Measurements from ENCODE around the gene SLC1A5. TPM values are rescaled to one million over a fixed set of nuclear protein-coding genes. Genes with fewer than 3 reads are reported as not detected.
A peak's percentile ranks its signal among the peaks of the same experiment; 100 is the strongest.
"Not testable (repeated sequence)": the region's sequence is repeated elsewhere in the genome, so short reads cannot be mapped to it uniquely, and the experiment has no call there.

SLC1A5 gene
- polyA plus RNA-seq (ENCODE audit: insufficient read depth in 1 of 5, insufficient read length in 5 of 5, low replicate concordance in 1 of 5): 100 to 1,000 TPM in 1 of 5 donors, 10 to 100 TPM in 4; 67.2 to 103 (median 73.2) TPM
- long read RNA-seq, donor 1, transcript SLC1A5-203 (8 exons, 2,882 nt): major isoform, 27 of 34 reads
- long read RNA-seq, donor 1, partial matches to known transcripts: 6 of 34 reads
- long read RNA-seq, donor 1, other reads (novel, unspliced or antisense): 0 of 34 reads
- long read RNA-seq, donor 2, transcript SLC1A5-203 (8 exons, 2,882 nt): major isoform, 20 of 20 reads
- long read RNA-seq, donor 2, partial matches to known transcripts: 0 of 20 reads
- long read RNA-seq, donor 2, other reads (novel, unspliced or antisense): 0 of 20 reads
- long read RNA-seq, donor 3, transcript SLC1A5-203 (8 exons, 2,882 nt): major isoform, 16 of 24 reads
- long read RNA-seq, donor 3, partial matches to known transcripts: 7 of 24 reads
- long read RNA-seq, donor 3, other reads (novel, unspliced or antisense): 0 of 24 reads
- long read RNA-seq, donor 4, transcript SLC1A5-203 (8 exons, 2,882 nt): major isoform, 6 of 58 reads
- long read RNA-seq, donor 4, partial matches to known transcripts: 52 of 58 reads
- long read RNA-seq, donor 4, other reads (novel, unspliced or antisense): 0 of 58 reads
- long read RNA-seq, donor 5, transcript SLC1A5-203 (8 exons, 2,882 nt): major isoform, 31 of 42 reads
- long read RNA-seq, donor 5, partial matches to known transcripts: 11 of 42 reads
- long read RNA-seq, donor 5, other reads (novel, unspliced or antisense): 0 of 42 reads
- long read RNA-seq, donor 6, transcript SLC1A5-203 (8 exons, 2,882 nt): major isoform, 25 of 32 reads
- long read RNA-seq, donor 6, partial matches to known transcripts: 6 of 32 reads
- long read RNA-seq, donor 6, other reads (novel, unspliced or antisense): 0 of 32 reads
- long read RNA-seq, donor 7, transcript SLC1A5-203 (8 exons, 2,882 nt): major isoform, 32 of 81 reads
- long read RNA-seq, donor 7, partial matches to known transcripts: 48 of 81 reads
- long read RNA-seq, donor 7, other reads (novel, unspliced or antisense): 0 of 81 reads
- long read RNA-seq, donor 8, transcript SLC1A5-203 (8 exons, 2,882 nt): major isoform, 15 of 15 reads
- long read RNA-seq, donor 8, partial matches to known transcripts: 0 of 15 reads
- long read RNA-seq, donor 8, other reads (novel, unspliced or antisense): 0 of 15 reads

DNA sequence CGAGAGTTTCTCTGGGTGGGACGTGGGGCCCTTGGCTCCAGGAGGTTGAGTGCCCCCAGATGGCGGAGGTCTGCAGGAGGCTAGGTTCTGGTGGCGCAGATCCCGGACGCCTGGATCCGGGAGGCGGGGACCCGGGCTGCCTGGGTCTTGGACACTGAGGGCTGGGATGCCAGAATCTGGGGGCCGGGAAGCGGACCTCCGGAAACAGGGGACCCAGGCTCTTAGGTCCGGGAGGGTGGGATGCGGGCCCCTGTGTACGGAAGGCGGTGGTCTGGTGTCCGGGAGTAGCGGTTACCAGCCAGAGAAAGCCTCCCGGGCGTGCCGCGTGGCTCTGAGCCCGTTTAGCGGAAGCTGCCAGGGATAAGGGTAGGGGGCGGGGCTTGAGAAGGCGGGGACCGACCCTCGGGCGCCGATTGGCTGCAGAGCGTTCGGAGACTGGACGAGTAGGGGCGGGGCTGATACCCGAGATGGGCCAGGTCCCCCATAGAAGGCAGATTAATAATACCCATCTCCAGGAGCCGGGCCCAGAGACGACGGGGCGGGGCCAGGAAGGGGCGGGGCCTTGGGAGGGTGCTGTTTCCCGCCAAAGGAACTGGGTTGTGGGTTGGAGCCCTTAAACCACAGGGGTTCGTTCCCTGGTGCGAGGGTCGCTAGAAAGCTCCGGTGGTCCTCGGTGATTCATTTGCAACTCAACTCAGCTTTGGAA lies at the start of gene SLC1A5:
SLC1A5 (minus strand) TSS at position 333 of the 706 bp plus-strand sequence. CDS start 629 bp downstream, outside the sequence.
- DNase-seq: peak; percentile 91 to 94

DNA sequence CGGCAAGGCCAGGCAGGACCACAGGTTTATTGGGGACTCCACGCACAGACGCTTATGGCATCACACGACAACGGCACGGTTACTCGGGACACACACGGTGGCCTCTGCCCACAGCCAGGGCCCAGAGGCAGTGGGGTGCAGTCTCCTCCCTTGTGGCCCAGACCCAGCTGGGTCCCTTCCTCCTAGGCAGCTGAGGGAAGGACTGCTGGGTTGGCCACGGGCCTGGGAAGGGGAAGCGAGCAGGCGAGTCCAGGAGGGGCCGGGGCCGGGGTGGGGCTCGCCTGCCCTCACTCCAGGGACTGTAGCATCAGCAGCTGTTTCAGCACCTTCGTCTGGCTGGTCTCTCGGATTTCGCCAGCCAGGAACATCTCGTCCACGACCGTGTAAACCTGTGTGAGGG lies 49.8 kb upstream of the SLC1A5 start:
- DNase-seq: no peak

DNA sequence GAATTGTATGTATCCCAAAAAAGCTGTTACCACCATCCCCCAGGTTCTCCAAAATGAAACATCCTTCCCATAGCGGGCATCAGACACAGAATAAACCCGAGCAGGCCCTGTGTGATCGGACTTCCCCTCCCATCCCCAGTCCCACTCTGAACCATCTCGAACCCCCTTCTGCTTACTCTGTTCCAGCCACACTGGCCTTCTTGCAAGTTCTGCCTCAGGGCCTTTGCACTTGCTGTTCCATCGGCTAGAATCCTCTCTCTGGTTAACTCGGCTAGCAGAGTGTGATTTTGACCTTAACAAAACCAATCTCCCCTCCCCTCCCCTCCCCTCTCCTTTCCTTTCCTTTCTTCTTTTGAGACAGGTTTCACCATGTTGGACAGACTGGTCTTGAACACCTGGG lies 46.6 kb upstream of the SLC1A5 start:
- no peak for DNase-seq

GRCh38 chr19:46834121-46834520 lies 45.7 kb upstream of the SLC1A5 start:
- DNase-seq: no peak

DNA sequence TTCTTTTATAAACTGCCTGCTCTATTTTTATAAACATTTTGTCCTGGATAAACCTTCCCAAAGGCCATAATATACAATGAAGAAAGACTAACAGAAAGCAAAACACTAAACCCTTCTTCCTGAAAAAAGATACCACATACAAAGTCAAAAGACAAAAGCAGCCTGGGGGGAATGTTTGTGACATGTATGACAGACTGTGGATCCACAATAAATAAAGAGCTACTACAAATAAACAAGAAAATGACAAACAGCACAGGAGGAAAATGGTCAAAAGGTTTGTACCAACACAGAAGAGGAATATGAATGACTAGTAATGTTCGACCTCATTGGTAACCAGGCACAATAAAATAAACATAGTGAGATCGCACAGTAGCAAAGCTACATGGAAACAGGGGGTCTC lies 42.5 kb upstream of the SLC1A5 start:
- no peak for DNase-seq

- no peak for DNase-seq
Measured at GRCh38 chr19:46828484-46828883, 40.1 kb upstream of the SLC1A5 start.

GRCh38 chr19:46825731-46826055 lies 37.3 kb upstream of the SLC1A5 start:
- DNase-seq: no peak

DNA sequence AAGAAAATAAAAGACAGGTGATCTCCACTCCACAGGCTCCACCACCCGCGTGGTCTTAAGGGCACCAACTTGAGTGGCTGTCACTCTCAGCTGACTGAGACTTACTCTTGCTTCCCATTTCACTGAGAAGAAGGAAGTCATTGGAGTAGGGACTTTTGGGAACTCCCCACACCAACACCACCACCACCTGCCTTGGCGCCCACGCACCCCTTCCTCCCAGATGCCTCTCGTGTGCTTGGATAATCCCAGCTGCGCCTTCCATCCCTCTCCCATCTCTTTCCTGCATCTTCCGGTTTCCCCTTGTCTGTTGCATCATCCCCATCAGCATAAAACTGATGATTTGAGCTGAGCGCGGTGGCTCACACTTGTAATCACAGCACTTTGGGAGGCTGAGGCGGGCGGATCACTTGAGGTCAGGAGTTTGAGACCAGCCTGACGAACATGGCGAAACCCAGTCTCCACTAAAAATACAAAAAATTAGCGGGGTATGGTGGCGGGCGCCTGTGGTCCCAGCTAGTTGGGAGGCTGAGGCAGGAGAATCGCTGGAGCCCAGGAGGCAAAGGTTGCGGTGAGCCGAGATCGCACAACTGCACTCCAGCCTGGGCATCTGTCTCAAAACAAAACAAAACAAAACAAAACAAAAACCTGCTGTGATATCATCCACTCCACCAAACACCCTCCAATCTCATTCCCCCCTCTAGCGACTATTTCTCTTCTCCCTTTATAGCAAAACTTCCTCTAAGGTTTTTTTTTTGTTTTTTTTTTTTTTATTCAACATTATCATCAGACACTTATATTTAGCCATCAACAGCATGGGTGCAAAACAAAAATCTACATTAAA lies 36.7 kb upstream of the SLC1A5 start:
- no peak for DNase-seq

DNA sequence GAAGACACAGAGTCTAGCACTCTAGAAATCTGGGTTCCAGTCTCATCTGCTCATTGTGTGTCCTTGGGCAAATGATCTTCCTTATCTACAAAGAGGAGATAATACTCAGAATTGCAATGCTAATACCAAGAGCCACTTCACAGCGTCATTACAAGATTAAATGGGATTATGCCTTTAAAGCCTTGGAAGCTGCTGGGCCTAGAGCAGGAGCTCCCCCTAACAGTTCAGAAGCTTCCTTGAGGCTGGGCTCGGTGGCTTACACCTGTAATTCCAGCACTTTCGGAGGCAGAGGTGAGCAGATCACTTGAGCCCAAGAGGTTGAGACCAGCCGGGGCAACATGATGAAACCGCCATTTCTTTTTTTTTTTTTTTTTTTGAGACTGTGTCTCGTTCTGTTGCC lies 34.7 kb upstream of the SLC1A5 start:
- DNase-seq: no peak

- DNase-seq: not testable (repeated sequence)
Measured at GRCh38 chr19:46822410-46822787, 34.0 kb upstream of the SLC1A5 start.

DNA sequence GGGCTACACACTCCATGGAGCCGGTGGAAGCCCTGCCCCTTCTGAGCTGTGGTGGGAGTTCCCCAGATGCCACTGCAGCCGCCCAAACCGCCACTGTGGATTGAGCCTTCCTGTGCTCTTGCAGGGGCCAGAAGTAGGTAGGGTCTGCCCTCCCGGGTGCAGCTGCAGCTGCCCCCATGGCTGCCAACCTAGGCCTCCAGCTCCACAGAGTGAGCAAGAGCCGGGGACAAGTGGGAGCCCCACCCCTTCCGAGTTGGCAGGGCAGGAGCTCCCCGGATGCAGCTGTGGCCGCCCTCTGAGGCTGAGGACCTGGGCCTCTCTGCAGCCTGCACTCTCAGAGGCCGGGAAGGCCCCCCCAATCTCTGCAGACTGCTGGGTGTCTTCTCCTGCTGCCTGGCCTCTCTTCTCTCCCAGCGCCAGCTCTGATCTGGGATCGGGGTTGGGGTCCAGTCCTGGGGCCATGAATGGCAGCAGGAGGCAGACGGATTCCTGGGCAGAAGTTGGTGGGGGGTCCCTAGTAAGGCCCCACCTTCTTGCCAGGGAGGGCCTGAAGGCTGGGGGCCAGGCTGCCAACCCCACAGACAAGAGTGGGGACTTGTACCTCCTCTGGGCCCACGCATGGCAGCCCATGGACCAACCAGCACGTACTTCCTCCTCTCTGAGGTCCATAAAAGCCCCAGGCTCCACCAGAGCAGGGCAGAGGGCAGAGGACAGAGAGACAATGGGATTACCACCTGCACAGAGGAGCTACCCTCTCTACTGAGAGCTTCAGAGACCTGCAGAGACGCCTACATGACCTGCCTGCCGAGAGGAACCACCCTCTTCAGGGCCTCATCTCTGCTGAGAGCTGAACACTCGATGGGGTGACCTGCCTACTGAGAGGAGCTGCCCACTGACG lies 33.4 kb upstream of the SLC1A5 start:
- no peak for DNase-seq

GRCh38 chr19:46818812-46819211 lies 30.4 kb upstream of the SLC1A5 start:
- DNase-seq: no peak

DNA sequence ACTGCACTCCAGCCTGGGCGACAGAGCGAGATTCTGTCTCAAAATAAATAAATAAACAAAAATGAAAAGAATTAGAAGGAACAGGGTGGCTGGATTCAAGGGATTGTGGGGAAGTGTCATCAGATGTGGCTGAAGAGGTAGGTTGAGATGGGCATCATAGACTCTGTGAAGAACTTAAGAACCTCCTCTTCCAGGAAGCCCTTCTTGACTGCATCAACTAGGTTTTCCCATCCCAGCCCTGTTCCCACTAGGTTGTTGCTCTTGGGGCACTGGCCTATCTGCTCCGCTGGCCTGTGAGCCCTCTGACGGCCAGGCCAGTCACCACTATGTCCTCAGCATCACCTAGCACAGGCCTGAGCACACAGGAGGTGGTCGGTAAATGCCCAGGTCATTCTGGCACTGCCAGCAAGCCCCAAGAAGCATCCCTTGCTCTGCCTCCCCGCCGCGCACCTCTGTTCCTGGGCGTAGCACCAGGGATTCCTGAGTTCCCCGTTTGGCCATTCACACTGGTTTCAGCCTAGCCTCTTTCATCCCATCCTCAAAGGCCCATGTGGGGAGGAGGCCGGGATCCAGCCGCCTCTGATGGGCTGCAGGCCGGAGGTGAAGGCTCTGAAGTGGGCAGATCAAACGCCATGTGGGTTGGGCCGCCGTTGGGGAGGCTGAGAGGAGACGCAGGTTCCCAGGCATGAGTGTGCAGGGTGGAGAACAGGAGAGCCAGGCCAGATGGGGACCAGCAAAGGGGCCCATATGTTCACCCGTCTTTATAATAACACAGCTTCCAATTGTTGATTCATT lies 27.6 kb upstream of the SLC1A5 start:
- no peak for DNase-seq

DNA sequence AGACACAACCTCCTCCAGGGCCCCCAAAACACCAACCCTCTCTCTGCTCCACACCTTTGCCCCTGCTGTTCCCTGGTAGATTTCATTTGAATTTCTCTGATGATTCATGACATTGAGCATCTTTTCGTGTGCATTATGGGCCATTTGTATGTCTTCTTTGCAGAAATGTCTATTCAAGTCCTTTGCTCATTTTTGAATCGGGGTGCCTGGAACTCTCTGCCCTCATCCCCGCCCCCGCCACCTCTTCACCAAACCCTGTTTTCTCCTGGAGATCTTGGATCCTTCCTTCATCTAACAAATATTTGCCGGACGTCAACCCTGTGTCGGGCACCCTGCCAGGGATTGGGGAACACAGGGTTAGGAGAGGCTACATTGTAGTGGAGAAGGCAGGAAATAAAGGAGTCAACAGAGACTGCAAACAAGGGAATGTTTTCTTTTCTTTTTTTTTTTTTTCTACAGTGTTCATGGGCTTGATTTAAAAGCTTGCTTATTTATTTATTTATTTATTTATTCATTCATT lies 25.5 kb upstream of the SLC1A5 start:
- peak; percentile 66 to 70 for DNase-seq

DNA sequence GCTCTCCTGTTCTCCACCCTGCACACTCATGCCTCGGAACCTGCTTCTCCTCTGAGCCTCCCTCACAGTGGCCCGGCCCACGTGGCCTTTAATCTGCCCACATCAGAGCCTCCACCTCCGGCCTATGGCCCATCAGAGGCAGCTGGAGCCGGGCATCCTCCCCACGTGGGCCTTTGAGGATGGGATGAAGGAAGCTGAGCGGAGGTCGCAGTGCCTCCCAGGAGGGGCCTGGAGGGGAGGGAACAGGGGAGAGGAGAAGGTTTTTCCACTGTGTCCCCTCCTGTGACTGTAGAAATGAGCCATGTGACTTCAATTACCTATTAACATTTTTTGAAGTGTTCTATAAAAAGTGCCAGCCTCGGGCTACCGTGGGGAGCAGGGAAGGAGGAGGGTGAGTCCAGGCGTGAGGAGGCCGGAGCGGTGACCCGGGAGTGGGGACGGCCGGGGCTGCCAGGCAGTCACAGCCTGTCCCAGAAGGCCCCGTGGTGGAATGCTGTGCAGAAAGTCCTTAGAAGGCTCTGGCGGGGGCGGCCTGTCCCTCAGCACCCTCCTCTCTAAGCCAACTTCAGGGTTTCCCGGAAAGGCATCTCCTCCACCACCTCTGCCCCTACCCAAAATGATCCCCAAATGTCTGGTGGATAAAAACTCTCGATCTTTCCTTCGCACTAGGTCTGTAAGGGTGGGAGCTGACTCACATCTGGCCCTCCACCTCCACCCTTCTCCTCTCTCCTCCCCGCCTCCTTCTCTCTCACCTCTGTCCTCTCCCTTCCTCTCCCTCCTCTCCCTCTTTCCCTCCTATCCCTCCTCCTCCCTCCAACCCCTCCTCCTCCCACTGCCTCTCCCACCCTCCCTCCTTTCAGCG lies 24.8 kb upstream of the SLC1A5 start:
- DNase-seq: no peak

GRCh38 chr19:46809534-46810272 lies 21.3 kb upstream of the SLC1A5 start:
- no peak for DNase-seq

DNA sequence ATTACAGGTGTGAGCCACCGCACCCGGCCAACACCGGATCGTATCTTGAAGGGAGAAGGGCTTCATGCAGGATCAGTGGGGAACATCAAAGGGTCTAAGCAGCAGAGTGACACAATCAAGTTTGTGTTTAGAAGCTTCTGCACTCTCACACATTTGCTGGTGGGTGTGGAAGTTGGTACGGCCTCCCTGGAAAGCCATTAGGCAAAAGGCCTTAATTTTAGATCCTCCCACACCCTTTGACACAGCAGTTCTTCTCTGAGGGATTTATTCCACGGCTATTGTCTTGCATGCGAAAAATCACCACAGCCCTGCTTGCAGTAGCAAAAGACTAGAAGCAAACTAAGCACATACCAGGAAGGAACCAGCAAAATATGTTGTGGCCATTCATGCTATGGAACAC lies 18.3 kb upstream of the SLC1A5 start:
- DNase-seq: no peak

Measured in right lung (tissue), 10 donors.